MM.1S (cell line): ENCODE data around the gene CAB39.
"Not testable (repeated sequence)": the region's sequence is repeated elsewhere in the genome, so short reads cannot be mapped to it uniquely, and the experiment has no call there.

ENCODE experiments used
- CTCF ChIP-seq: fragments of 300-600 bp; sonication (generic); IDR thresholded peaks from 2 replicates; pipeline ENCODE4 v1.5.1; 2016; ENCODE audit warnings: antibody characterized with exemption, low read length, mixed read lengths
- EZH2phosphoT487 ChIP-seq: fragments of 300-600 bp; sonication (generic); IDR thresholded peaks from 2 replicates; pipeline ENCODE4 v1.6.1; 2018; ENCODE audit warnings: antibody characterized with exemption, low read length

- not testable (repeated sequence) for TF ChIP-seq CTCF, EZH2phosphoT487
Measured at GRCh38 chr2:230698753-230699152, 13.9 kb upstream of the CAB39 start.
